Ectodermal cell (in vitro differentiated cells): ENCODE data around the gene NUP210.
A peak's percentile ranks its signal among the peaks of the same experiment; 100 is the strongest.

Source experiments
- H3K27ac ChIP-seq: 2 replicates; pipeline ENCODE4 v1.7.0; 2013; ENCODE audit warnings: mild to moderate bottlenecking, low read depth, low read length; ENCODE audit not compliant: insufficient read depth, poor library complexity, severe bottlenecking
- H3K27me3 ChIP-seq: 2 replicates; pipeline ENCODE4 v1.7.0; 2013; ENCODE audit warnings: mild to moderate bottlenecking, low read length; ENCODE audit not compliant: insufficient read depth, control insufficient read depth, poor library complexity, severe bottlenecking
- H3K36me3 ChIP-seq: one replicate; pipeline ENCODE4 v1.7.0; 2013; ENCODE audit warnings: low read length; ENCODE audit not compliant: control insufficient read depth, insufficient read depth
- H3K4me1 ChIP-seq: one replicate; pipeline ENCODE4 v1.7.0; 2013; ENCODE audit warnings: low read length; ENCODE audit not compliant: control insufficient read depth, insufficient read depth
- H3K4me3 ChIP-seq: 2 replicates; pipeline ENCODE4 v1.7.0; 2013; ENCODE audit warnings: low read depth, low read length, control low read depth; ENCODE audit not compliant: insufficient read depth
- H3K9me3 ChIP-seq: 2 replicates; pipeline ENCODE4 v1.7.0; 2013; ENCODE audit warnings: mild to moderate bottlenecking, low read length, moderate library complexity; ENCODE audit not compliant: control insufficient read depth
- WGBS, 2 experiments: methylation state at CpG; one replicate each; pipeline ENCODE4 v1.1.7; 2013; ENCODE audit warnings: missing lambda C conversion rate in 2 of 2; 5-methylcytosine and 5-hydroxymethylcytosine counted together

The NUP210 gene

GRCh38 chr3:13282986-13283876 is 136.9 kb downstream of the NUP210 start:
- Histone ChIP-seq H3K4me3 (peak overlapping the region; percentile 22), H3K9me3 (no peaks in the 10 kb centered on the region), H3K27me3 (peaks cover 37% of the 10 kb centered on the region), H3K36me3 (no peaks in the 10 kb centered on the region), H3K27ac (no peak overlapping the region), H3K4me1 (peaks cover 8% of the 10 kb centered on the region)
- 4 to 5% methylated on average over 92 to 93 of the region's 93 CpGs for WGBS, 2 experiments

GRCh38 chr3:13282358-13282985 is 137.7 kb downstream of the NUP210 start:
- Histone ChIP-seq H3K36me3 (no peaks in the 10 kb centered on the region), H3K27me3 (peaks cover 37% of the 10 kb centered on the region), H3K4me3 (peak overlapping the region; percentile 22), H3K9me3 (no peaks in the 10 kb centered on the region), H3K4me1 (peaks cover 16% of the 10 kb centered on the region), H3K27ac (no peak overlapping the region)
- WGBS, 2 experiments: 0% methylated on average over 87 of the region's 87 CpGs

- Histone ChIP-seq H3K36me3 (no peaks in the 10 kb centered on the region), H3K27me3 (peaks cover 37% of the 10 kb centered on the region), H3K4me3 (peak overlapping the region; percentile 22), H3K27ac (no peak overlapping the region), H3K9me3 (no peaks in the 10 kb centered on the region), H3K4me1 (peaks cover 23% of the 10 kb centered on the region)
- 5 to 7% methylated on average over 47 of the region's 47 CpGs for WGBS, 2 experiments
Measured at GRCh38 chr3:13281507-13282357, 138.4 kb downstream of the NUP210 start.

DNA sequence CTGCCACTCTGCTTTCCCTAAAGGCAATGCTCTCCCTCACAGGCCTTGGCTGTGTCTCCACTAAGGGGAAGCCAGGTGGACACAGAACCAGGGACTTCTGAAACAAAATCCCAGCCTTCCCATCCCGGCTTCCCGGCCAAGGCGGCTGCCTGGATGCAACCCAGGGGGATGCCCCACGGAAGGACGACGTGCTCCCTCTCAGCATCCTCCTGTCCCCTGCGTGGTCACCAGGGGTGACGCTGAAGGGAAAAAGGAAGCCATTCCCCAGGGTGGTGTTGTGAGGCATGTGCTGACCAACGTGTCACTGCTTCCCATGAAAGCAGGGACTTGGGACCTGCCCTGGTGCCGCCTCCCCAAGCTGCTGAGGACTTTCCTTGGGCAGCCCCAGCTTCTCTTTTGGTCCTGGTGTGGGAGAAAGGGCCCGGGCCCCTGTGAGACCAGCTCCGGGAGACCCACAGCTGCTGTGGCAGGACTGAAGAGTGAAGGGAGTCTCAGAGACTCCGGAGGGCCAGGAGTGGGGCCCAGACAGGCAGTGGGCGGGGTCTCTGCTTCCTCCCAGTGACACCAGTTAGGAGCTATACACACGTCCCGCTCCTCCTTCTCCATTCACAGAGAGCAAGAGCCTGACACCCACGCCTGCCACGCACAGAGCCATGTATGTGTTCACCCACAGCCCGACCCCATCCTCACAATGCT is 139.2 kb downstream of the NUP210 start:
- H3K27ac ChIP-seq: no peak overlapping the region
- no peaks in the 10 kb centered on the region for H3K36me3 ChIP-seq
- peaks cover 29% of the 10 kb centered on the region for H3K4me1 ChIP-seq
- peaks cover 37% of the 10 kb centered on the region for H3K27me3 ChIP-seq
- no peak overlapping the region for H3K4me3 ChIP-seq
- WGBS, 2 experiments: 75 to 78% methylated on average over 19 of the region's 19 CpGs
- no peaks in the 10 kb centered on the region for H3K9me3 ChIP-seq

DNA sequence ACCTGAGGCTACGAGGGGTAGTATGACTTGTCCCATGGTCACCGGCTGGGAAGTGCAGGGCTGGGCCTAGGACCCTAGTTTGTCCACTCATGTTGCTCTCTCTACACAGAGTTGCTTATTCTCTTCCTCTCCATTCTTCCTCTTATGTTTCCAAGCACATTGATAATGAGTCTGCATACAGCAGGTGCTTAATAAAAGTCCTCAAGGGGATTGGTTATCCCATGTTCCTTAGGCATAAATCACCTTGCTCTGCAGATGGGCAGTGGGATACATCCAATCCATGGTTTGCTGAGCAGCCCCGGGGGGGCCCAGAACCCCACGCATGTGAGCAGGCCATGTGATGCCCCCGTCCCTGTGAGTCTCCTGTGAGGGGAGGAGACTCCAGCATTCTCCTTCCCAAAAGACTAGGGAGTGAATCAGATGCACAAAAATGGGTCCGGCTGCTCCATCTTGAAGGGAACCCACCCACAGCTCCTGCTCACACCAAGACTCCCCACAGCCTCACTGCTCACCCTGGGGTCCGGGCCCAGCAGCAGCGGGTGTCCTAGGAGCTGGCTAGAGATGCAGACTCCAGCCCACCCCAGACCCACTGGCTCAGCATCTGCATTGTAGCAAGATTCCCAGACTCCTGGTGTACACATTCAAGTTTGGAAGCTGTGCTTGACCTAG is 139.9 kb downstream of the NUP210 start:
- H3K4me3 ChIP-seq: no peak overlapping the region
- no peak overlapping the region for H3K27ac ChIP-seq
- 91 to 93% methylated on average over 8 of the region's 8 CpGs for WGBS, 2 experiments
- H3K9me3 ChIP-seq: no peaks in the 10 kb centered on the region
- no peaks in the 10 kb centered on the region for H3K36me3 ChIP-seq
- H3K4me1 ChIP-seq: peaks cover 29% of the 10 kb centered on the region
- H3K27me3 ChIP-seq: peaks cover 37% of the 10 kb centered on the region

GRCh38 chr3:13279532-13279910 is 140.6 kb downstream of the NUP210 start:
- no peaks in the 10 kb centered on the region for H3K36me3 ChIP-seq
- peaks cover 37% of the 10 kb centered on the region for H3K27me3 ChIP-seq
- no peak overlapping the region for H3K27ac ChIP-seq
- H3K4me3 ChIP-seq: no peak overlapping the region
- WGBS, 2 experiments: 89 to 90% methylated on average over 6 of the region's 6 CpGs
- no peaks in the 10 kb centered on the region for H3K9me3 ChIP-seq
- peaks cover 29% of the 10 kb centered on the region for H3K4me1 ChIP-seq

GRCh38 chr3:13278783-13279531 is 141.2 kb downstream of the NUP210 start:
- H3K27me3 ChIP-seq: peaks cover 33% of the 10 kb centered on the region
- WGBS, 2 experiments: 90% methylated on average over 9 of the region's 9 CpGs
- H3K4me1 ChIP-seq: peaks cover 29% of the 10 kb centered on the region
- no peak overlapping the region for H3K27ac ChIP-seq
- no peaks in the 10 kb centered on the region for H3K9me3 ChIP-seq
- H3K4me3 ChIP-seq: no peak overlapping the region
- H3K36me3 ChIP-seq: no peaks in the 10 kb centered on the region

DNA sequence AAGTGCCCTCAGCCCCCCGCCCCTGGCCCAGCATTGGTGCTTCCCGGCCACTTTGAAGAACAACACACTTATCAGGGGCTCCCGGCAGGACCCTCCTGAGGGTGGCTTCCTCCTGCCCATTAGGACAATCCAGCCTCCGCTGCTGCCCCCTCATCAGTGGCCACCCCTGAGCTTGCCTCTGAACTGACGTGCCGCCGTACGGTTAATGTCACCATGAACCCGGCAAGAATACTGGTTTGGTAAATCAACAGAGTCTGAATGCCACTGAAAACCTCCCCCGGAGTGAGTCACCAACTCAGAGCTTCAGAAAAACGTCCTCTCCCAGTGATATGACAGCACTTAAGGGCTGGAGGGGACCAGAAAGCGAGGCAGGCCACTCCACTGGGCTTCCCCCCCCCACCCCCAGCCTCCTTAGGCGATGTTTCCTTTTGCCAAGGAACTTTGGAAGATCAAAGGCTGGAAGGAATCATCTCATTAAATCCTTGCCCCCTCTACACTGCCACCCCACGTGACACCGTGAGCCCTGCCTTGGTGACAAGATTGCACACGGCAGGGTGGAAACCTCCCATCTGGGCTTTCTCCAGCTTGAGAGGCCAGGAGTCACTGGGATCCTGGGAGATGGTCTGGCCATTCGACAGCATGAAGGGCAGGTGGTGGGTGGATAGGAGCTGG is 142.1 kb downstream of the NUP210 start:
- no peaks in the 10 kb centered on the region for H3K36me3 ChIP-seq
- H3K4me1 ChIP-seq: peaks cover 29% of the 10 kb centered on the region
- H3K27ac ChIP-seq: no peak overlapping the region
- H3K4me3 ChIP-seq: no peak overlapping the region
- H3K27me3 ChIP-seq: peaks cover 23% of the 10 kb centered on the region
- WGBS, 2 experiments: 75 to 79% methylated on average over 17 of the region's 17 CpGs
- H3K9me3 ChIP-seq: no peaks in the 10 kb centered on the region
